Body of pancreas (tissue), 4 donors: ENCODE data around the gene NOXO1.

ENCODE experiments used
- POLR2A ChIP-seq, 3 donors: fragments of 450-650 bp; IDR thresholded peaks; one replicate each; pipeline ENCODE4 v1.6.1; 2016; ENCODE audit warnings: antibody characterized with exemption in 3 of 3, mild to moderate bottlenecking in 2 of 3
- TF ChIP-seq, protein P1 (sequence below), 7 experiments: fragments of 450-650 bp in 4 of 7; fragments of 200-600 bp in 3 of 7; sonication (generic) in 3 of 7; IDR thresholded peaks; one replicate each; pipeline ENCODE4 v1.5.1; 2016 to 2019; ENCODE audit warnings: antibody characterized with exemption in 7 of 7

DNA sequence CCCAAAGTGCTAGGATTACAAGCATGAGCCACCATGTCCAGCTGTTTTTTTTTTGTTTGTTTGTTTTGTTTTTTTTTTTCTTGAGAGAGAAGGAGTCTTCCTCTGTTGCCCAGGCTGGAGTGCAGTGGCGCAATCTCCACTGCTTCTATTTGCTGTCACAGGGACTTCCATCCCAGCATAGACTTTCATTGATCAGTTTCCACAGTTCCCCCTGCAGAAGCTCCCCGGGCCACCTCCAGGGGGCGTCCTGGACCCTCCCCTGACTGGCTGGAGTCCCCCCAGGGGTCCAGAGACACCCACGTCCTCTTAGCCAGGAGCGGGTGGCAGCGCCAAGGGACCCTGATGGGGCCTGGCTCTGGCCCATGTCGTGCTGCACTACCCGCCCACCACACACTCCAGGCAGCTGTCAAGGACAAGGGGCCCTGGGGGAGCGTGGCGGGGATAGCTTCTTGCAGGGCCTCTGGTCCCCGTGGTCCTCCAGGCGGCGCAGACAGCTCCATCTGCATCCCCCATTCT, 35.2 kb upstream of the NOXO1 start:
- TF ChIP-seq, protein P1, sequence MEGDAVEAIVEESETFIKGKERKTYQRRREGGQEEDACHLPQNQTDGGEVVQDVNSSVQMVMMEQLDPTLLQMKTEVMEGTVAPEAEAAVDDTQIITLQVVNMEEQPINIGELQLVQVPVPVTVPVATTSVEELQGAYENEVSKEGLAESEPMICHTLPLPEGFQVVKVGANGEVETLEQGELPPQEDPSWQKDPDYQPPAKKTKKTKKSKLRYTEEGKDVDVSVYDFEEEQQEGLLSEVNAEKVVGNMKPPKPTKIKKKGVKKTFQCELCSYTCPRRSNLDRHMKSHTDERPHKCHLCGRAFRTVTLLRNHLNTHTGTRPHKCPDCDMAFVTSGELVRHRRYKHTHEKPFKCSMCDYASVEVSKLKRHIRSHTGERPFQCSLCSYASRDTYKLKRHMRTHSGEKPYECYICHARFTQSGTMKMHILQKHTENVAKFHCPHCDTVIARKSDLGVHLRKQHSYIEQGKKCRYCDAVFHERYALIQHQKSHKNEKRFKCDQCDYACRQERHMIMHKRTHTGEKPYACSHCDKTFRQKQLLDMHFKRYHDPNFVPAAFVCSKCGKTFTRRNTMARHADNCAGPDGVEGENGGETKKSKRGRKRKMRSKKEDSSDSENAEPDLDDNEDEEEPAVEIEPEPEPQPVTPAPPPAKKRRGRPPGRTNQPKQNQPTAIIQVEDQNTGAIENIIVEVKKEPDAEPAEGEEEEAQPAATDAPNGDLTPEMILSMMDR (IDR thresholded peaks at IDR 0.05) = no peak
- TF ChIP-seq POLR2A (IDR thresholded peaks at IDR 0.05) = no peak
